Endodermal cell (in vitro differentiated cells): ENCODE measurements around the gene SPN. TPM values are rescaled to one million over a fixed set of nuclear protein-coding genes. Genes with fewer than 3 reads are reported as not detected.

Experiments
- DNase-seq: peaks from one replicate; pipeline ENCODE4 v3.0.0-alpha.2; 2017
- H3K27ac ChIP-seq: 2 replicates; pipeline ENCODE4 v1.5.1; 2013; ENCODE audit warnings: mild to moderate bottlenecking, low read depth, low read length, moderate library complexity
- H3K27me3 ChIP-seq: 2 replicates; pipeline ENCODE4 v1.6.1; 2013; ENCODE audit warnings: mild to moderate bottlenecking, low read length, moderate library complexity; ENCODE audit not compliant: insufficient read depth, control insufficient read depth, poor library complexity, severe bottlenecking
- H3K36me3 ChIP-seq: 2 replicates; pipeline ENCODE4 v1.7.0; 2013; ENCODE audit warnings: mild to moderate bottlenecking, low read length, moderate library complexity; ENCODE audit not compliant: control insufficient read depth, insufficient read depth
- H3K4me1 ChIP-seq: one replicate; pipeline ENCODE4 v1.7.0; 2013; ENCODE audit warnings: low read length; ENCODE audit not compliant: control insufficient read depth, insufficient read depth
- H3K4me3 ChIP-seq: 2 replicates; pipeline ENCODE4 v1.5.1; 2013; ENCODE audit warnings: mild to moderate bottlenecking, low read length, moderate library complexity
- H3K9ac ChIP-seq: 2 replicates; pipeline ENCODE4 v1.6.1; 2013; ENCODE audit warnings: mild to moderate bottlenecking, low read length, moderate library complexity; ENCODE audit not compliant: poor library complexity, severe bottlenecking; ENCODE audit errors: extremely low read depth
- H3K9me3 ChIP-seq: 2 replicates; pipeline ENCODE4 v1.6.1; 2013; ENCODE audit warnings: mild to moderate bottlenecking, low read length, moderate library complexity; ENCODE audit not compliant: control insufficient read depth
- H3K27ac Mint-ChIP-seq: 2 replicates; pipeline ENCODE4 v1.8.0; 2020; ENCODE audit warnings: mixed read lengths
- H3K27me3 Mint-ChIP-seq: 2 replicates; pipeline ENCODE4 v1.8.0; 2021; ENCODE audit warnings: mild to moderate bottlenecking, mixed read lengths; ENCODE audit not compliant: insufficient read depth
- H3K36me3 Mint-ChIP-seq: 2 replicates; pipeline ENCODE4 v1.8.0; 2020; ENCODE audit warnings: low read depth, mixed read lengths
- H3K4me1 Mint-ChIP-seq: 2 replicates; pipeline ENCODE4 v1.8.0; 2020; ENCODE audit warnings: mixed read lengths
- H3K4me3 Mint-ChIP-seq: 2 replicates; pipeline ENCODE4 v1.8.0; 2020; ENCODE audit warnings: mild to moderate bottlenecking, moderate library complexity, mixed read lengths
- H3K9me3 Mint-ChIP-seq: 2 replicates; pipeline ENCODE4 v1.8.0; 2020; ENCODE audit warnings: mild to moderate bottlenecking, mixed read lengths
- WGBS, 2 experiments: methylation state at CpG; one replicate each; pipeline versions ENCODE4 v1.1.5 to v1.1.7; 2013; ENCODE audit warnings: missing lambda C conversion rate in 2 of 2, mixed read lengths in 1 of 2; ENCODE audit not compliant: insufficient coverage in 1 of 2, insufficient read length in 1 of 2; 5-methylcytosine and 5-hydroxymethylcytosine counted together
- total RNA-seq, 2 donors: library from RNA; stranded (reverse); fragmentation: NEBNext Ultra II Directional in 1 of 2; extraction: Animal tissue kit (Norgen Biotek cat#: 25700) in 1 of 2; gene quantifications; 2 replicates in 1 of 2; 3 replicates in 1 of 2; pipeline ENCODE4 v1.2.1, GENCODE V29; 2021
- TF ChIP-seq, protein P1 (sequence below): fragments of 200-600 bp; sonication (generic); conservative IDR thresholded peaks from 2 replicates; pipeline ENCODE4 v1.5.0; 2021; ENCODE audit warnings: antibody characterized with exemption, mild to moderate bottlenecking

The SPN gene
- total RNA-seq, 2 donors from 2014 or later = 0.86 TPM; not detected in 1

GRCh38 chr16:29649588-29650494, 13.2 kb upstream of the SPN start:
- H3K27me3 Mint-ChIP-seq = no peaks in the 10 kb centered on the region
- no peak overlapping the region for H3K4me3 ChIP-seq
- no peaks in the 10 kb centered on the region for H3K36me3 ChIP-seq
- TF ChIP-seq, protein P1, sequence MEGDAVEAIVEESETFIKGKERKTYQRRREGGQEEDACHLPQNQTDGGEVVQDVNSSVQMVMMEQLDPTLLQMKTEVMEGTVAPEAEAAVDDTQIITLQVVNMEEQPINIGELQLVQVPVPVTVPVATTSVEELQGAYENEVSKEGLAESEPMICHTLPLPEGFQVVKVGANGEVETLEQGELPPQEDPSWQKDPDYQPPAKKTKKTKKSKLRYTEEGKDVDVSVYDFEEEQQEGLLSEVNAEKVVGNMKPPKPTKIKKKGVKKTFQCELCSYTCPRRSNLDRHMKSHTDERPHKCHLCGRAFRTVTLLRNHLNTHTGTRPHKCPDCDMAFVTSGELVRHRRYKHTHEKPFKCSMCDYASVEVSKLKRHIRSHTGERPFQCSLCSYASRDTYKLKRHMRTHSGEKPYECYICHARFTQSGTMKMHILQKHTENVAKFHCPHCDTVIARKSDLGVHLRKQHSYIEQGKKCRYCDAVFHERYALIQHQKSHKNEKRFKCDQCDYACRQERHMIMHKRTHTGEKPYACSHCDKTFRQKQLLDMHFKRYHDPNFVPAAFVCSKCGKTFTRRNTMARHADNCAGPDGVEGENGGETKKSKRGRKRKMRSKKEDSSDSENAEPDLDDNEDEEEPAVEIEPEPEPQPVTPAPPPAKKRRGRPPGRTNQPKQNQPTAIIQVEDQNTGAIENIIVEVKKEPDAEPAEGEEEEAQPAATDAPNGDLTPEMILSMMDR = no peak
- H3K27ac Mint-ChIP-seq = peak overlapping the region; percentile 14
- no peak overlapping the region for H3K4me3 Mint-ChIP-seq
- H3K4me1 Mint-ChIP-seq = peaks cover 5% of the 10 kb centered on the region
- H3K4me1 ChIP-seq = no peaks in the 10 kb centered on the region
- H3K9ac ChIP-seq = no peak overlapping the region
- no peak for DNase-seq
- no peak overlapping the region for H3K27ac ChIP-seq
- 82 to 89% methylated on average over 6 to 9 of the region's 9 CpGs for WGBS, 2 experiments
- no peaks in the 10 kb centered on the region for H3K9me3 ChIP-seq
- no peaks in the 10 kb centered on the region for H3K9me3 Mint-ChIP-seq
- H3K27me3 ChIP-seq = no peaks in the 10 kb centered on the region
- H3K36me3 Mint-ChIP-seq = no peaks in the 10 kb centered on the region

GRCh38 chr16:29650771-29651170, 12.3 kb upstream of the SPN start:
- H3K27me3 ChIP-seq = no peaks in the 10 kb centered on the region
- no peaks in the 10 kb centered on the region for H3K9me3 ChIP-seq
- H3K4me3 Mint-ChIP-seq = no peak overlapping the region
- H3K4me1 Mint-ChIP-seq = peaks cover 5% of the 10 kb centered on the region
- H3K4me3 ChIP-seq = no peak overlapping the region
- H3K27ac Mint-ChIP-seq = no peak overlapping the region
- WGBS, 2 experiments = no CpG with 5 or more reads among the region's 2 CpGs
- no peaks in the 10 kb centered on the region for H3K4me1 ChIP-seq
- no peaks in the 10 kb centered on the region for H3K9me3 Mint-ChIP-seq
- H3K36me3 ChIP-seq = no peaks in the 10 kb centered on the region
- TF ChIP-seq, protein P1 = no peak
- no peaks in the 10 kb centered on the region for H3K27me3 Mint-ChIP-seq
- no peaks in the 10 kb centered on the region for H3K36me3 Mint-ChIP-seq
- no peak overlapping the region for H3K9ac ChIP-seq
- H3K27ac ChIP-seq = no peak overlapping the region
- DNase-seq = no peak

DNA sequence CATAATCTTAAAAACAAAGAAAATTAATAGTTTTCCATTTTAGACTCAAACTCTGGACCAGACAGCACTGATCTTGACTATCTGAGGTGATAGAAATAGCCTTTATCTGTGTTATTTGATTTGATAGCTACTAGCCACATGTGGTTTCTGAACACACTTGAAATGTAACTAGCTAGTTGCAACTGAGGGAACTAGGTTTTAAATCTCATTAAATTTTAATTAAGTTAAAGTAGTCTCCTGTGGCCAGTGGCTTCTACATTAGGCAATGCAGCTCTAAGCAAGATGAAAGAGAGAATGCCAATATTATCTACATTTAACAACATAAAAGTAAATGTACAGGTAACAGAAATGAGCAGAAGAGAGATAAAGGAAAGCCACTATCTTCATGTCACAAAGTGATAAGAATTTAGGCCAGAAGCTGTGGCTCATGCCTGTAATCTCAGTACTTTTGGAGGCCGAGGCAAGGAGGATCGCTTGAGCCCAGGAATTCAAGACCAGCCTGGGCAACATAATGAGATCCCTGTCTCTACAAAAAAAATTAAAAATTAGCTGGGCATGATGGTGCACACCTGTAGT, 11.2 kb upstream of the SPN start:
- WGBS, 2 experiments = 83 to 88% methylated on average over 2 of the region's 2 CpGs
- Histone ChIP-seq H3K27me3 (no peaks in the 10 kb centered on the region), H3K9me3 (no peaks in the 10 kb centered on the region), H3K4me1 (no peaks in the 10 kb centered on the region), H3K36me3 (no peaks in the 10 kb centered on the region), H3K27ac (no peak overlapping the region), H3K4me3 (no peak overlapping the region), H3K9ac (no peak overlapping the region)
- Mint-ChIP-seq H3K4me1 (peaks cover 5% of the 10 kb centered on the region), H3K27ac (no peak overlapping the region), H3K9me3 (no peaks in the 10 kb centered on the region), H3K4me3 (no peak overlapping the region), H3K27me3 (no peaks in the 10 kb centered on the region), H3K36me3 (no peaks in the 10 kb centered on the region)
- no peak for DNase-seq
- TF ChIP-seq, protein P1 = no peak
